ENCODE results near the gene HYAL3. TPM values are rescaled to one million over a fixed set of nuclear protein-coding genes. Genes with fewer than 3 reads are reported as not detected.

Gene HYAL3
- total RNA-seq, 2 donors from 2014 or later: 0.74 to 3.5 TPM

GRCh38 chr3:50260027-50260941 is 38.9 kb downstream of the HYAL3 start:
- peak; percentile 99 to 100 for TF ChIP-seq CTCF (IDR thresholded peaks at IDR 0.05)
- peak overlapping the region; percentile 57 to 58 for H3K4me3 ChIP-seq
- peaks cover 0 to 61% of the 10 kb centered on the region in 2 donors for H3K4me1 ChIP-seq
- peak overlapping the region; percentile 95 to 99 for H3K27ac ChIP-seq
- H3K27me3 ChIP-seq: no peaks in the 10 kb centered on the region
- DNase-seq (ENCODE audit: low spot score): peak; percentile 95
- peaks cover 36% of the 10 kb centered on the region for H3K36me3 ChIP-seq
- H3K9me3 ChIP-seq: no peaks in the 10 kb centered on the region

GRCh38 chr3:50259432-50260026 is 39.7 kb downstream of the HYAL3 start:
- H3K9me3 ChIP-seq: no peaks in the 10 kb centered on the region
- H3K36me3 ChIP-seq: peaks cover 39% of the 10 kb centered on the region
- H3K27ac ChIP-seq: peak overlapping the region; percentile 95 to 99
- H3K27me3 ChIP-seq: no peaks in the 10 kb centered on the region
- no peak for DNase-seq (ENCODE audit: low spot score)
- H3K4me1 ChIP-seq: peaks cover 0 to 61% of the 10 kb centered on the region in 2 donors
- TF ChIP-seq CTCF (IDR thresholded peaks at IDR 0.05): no peak
- H3K4me3 ChIP-seq: peak overlapping the region in 1 of 2 donors; percentile 57

- Histone ChIP-seq H3K36me3 (peaks cover 41% of the 10 kb centered on the region), H3K4me3 (no peak overlapping the region), H3K27ac (peak overlapping the region; percentile 95 to 99), H3K4me1 (peaks cover 0 to 61% of the 10 kb centered on the region in 2 donors), H3K27me3 (no peaks in the 10 kb centered on the region), H3K9me3 (no peaks in the 10 kb centered on the region)
- DNase-seq (ENCODE audit: low spot score): no peak
- TF ChIP-seq CTCF (IDR thresholded peaks at IDR 0.05): no peak
These were observed 40.2 kb downstream of the HYAL3 start for GRCh38 chr3:50258979-50259378.

GRCh38 chr3:50258029-50258680 is 41.0 kb downstream of the HYAL3 start:
- Histone ChIP-seq H3K27ac (peak overlapping the region; percentile 95 to 99), H3K9me3 (no peaks in the 10 kb centered on the region), H3K4me3 (no peak overlapping the region), H3K27me3 (no peaks in the 10 kb centered on the region), H3K4me1 (peaks cover 0 to 67% of the 10 kb centered on the region in 2 donors), H3K36me3 (peaks cover 47% of the 10 kb centered on the region)
- TF ChIP-seq CTCF (IDR thresholded peaks at IDR 0.05): no peak
- DNase-seq (ENCODE audit: low spot score): no peak

GRCh38 chr3:50256978-50257890 is 42.0 kb downstream of the HYAL3 start:
- H3K27ac ChIP-seq: peak overlapping the region; percentile 88 to 95
- H3K9me3 ChIP-seq: no peaks in the 10 kb centered on the region
- peak in 1 of 2 donors; percentile 44 for TF ChIP-seq CTCF (IDR thresholded peaks at IDR 0.05)
- peaks cover 0 to 76% of the 10 kb centered on the region in 2 donors for H3K4me1 ChIP-seq
- DNase-seq (ENCODE audit: low spot score): no peak
- H3K4me3 ChIP-seq: no peak overlapping the region
- no peaks in the 10 kb centered on the region for H3K27me3 ChIP-seq
- H3K36me3 ChIP-seq: peaks cover 56% of the 10 kb centered on the region

Measured in right atrium auricular region (tissue), 2 donors.